HFF-Myc (cell line): ENCODE measurements around the gene MTCL1.

Experiments
- DNase-seq: peaks from one replicate; pipeline ENCODE4 v3.0.0-alpha.2; 2011; ENCODE audit warnings: low read depth; ENCODE audit errors: extremely low read depth
- H3K4me3 ChIP-seq: replicated peaks from 2 replicates; pipeline ENCODE4 v1.5.1; 2011; ENCODE audit warnings: low read depth, mild to moderate bottlenecking, control low read depth, low read length
- CTCF ChIP-seq: IDR thresholded peaks from 2 replicates; pipeline ENCODE4 v1.5.1; 2012; ENCODE audit warnings: mild to moderate bottlenecking, low read depth, low read length, control low read depth; ENCODE audit errors: missing control alignments

The MTCL1 gene

GRCh38 chr18:8673256-8674209, 31.8 kb upstream of the MTCL1 start:
- no peak for TF ChIP-seq CTCF
- DNase-seq: no peak
- no peak overlapping the region for H3K4me3 ChIP-seq

GRCh38 chr18:8675057-8675456, 30.3 kb upstream of the MTCL1 start:
- no peak for DNase-seq
- no peak overlapping the region for H3K4me3 ChIP-seq
- no peak for TF ChIP-seq CTCF

GRCh38 chr18:8681196-8681595, 24.2 kb upstream of the MTCL1 start:
- no peak for TF ChIP-seq CTCF
- DNase-seq: no peak
- no peak overlapping the region for H3K4me3 ChIP-seq

- DNase-seq: no peak
- H3K4me3 ChIP-seq: no peak overlapping the region
- no peak for TF ChIP-seq CTCF
Observed at GRCh38 chr18:8684577-8684976, 20.8 kb upstream of the MTCL1 start.

- no peak for TF ChIP-seq CTCF
- DNase-seq: no peak
- no peak overlapping the region for H3K4me3 ChIP-seq
Observed at GRCh38 chr18:8685141-8685913, 20.0 kb upstream of the MTCL1 start.

GRCh38 chr18:8685914-8686216, 19.5 kb upstream of the MTCL1 start:
- DNase-seq: no peak
- H3K4me3 ChIP-seq: no peak overlapping the region
- TF ChIP-seq CTCF: no peak
